HTR-8/SVneo (cell line): ENCODE measurements around the gene DCP1B.

Experiments used
- DNase-seq: peaks from one replicate; pipeline ENCODE4 v3.0.0; 2011; ENCODE audit warnings: low spot score, mixed read lengths; ENCODE audit not compliant: insufficient read length
- FAIRE-seq: peaks from 2 replicates; lab custom pipeline; 2011; peaks lifted over from hg19 to GRCh38; lab: Jason Lieb, UNC

DCP1B gene

GRCh38 chr12:1911598-1912575 lies 92.4 kb downstream of the DCP1B start:
- FAIRE-seq: peak; percentile 49
- no peak for DNase-seq

- peak; percentile 13 for FAIRE-seq
- no peak for DNase-seq
Measured at GRCh38 chr12:1910468-1910867, 93.8 kb downstream of the DCP1B start.

GRCh38 chr12:1908758-1909157 lies 95.5 kb downstream of the DCP1B start:
- FAIRE-seq: no peak

GRCh38 chr12:1907652-1908611 lies 96.3 kb downstream of the DCP1B start:
- no peak for DNase-seq
- FAIRE-seq: peak; percentile 62

More at GRCh38 chr12:1908758-1909157, 95.5 kb downstream of the DCP1B start:
- DNase-seq: no peak

GRCh38 chr12:1906579-1906978 lies 97.7 kb downstream of the DCP1B start:
- DNase-seq (no peak), FAIRE-seq (no peak)

GRCh38 chr12:1904875-1905274 lies 99.4 kb downstream of the DCP1B start:
- DNase-seq (no peak), FAIRE-seq (no peak)

- DNase-seq: no peak
- no peak for FAIRE-seq
Measured at GRCh38 chr12:1896964-1897363, 107.3 kb downstream of the DCP1B start.
